GM18909 (cell line): ENCODE data around the gene NOL7.
A peak's percentile ranks its signal among the peaks of the same experiment; 100 is the strongest.

ENCODE experiments used
- ATAC-seq: cut with Tn5 transposase; IDR thresholded peaks from one replicate; pipeline ENCODE4 v1.9.1; 2021; ENCODE audit warnings: mild to moderate bottlenecking; ENCODE audit not compliant: unreplicated experiment, poor library complexity

NOL7 gene

DNA sequence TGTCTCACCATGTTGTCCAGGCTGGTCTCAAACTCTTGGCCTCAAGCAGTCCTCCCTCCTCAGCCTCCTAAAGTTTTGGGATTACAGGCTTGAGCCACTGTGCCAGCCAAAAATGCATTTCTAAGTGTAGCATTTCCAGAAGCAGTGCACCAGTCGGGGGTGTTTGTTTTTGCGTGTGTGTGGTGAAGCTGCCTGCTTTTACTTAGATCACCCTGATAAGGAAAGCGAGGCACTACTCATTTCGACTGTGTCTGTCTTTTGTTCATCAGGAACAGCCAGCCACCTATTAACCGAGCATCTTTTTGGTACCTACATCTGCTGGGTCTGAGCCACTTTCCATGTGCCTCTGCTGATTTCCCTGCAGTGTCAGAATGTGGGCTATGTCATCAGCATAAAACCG, 22.0 kb upstream of the NOL7 start:
- no peak for ATAC-seq

DNA sequence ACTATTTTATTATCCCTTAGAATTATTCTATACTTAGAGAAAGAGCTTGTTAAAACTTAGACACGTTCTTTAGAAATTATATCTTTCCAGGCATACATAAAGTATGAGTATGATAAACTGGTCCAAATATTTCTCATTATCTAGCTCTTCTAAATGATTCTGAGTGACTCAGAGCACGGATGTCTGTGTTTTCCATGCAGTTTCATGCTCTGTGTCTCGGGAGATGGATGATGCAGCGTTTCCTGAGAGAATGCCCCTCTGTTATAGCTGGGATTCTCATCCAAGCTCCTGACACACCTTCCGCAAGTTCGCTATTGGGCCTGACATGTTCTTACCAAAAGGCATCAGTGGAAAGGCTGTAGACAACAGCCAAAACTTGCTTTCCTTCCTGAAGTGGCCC, 21.4 kb upstream of the NOL7 start:
- no peak for ATAC-seq

DNA sequence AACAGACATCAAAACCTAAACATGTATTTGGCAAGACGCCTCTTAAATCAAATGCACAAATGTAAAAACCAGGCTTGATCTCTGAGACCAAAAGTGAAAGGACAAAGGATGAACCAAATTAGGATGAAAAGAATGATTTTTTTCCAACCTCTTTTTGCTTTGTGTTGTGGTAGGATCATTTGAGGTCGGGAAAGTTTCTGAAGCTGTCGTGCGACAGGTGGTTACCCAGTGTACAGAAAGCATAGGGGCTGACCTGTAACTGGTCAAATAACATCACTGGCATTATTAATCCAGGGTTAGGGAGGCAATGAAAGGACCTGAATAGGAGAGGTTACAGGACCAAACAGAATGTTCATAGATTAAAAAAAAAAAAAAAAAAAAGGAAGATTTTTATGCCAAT, 18.1 kb upstream of the NOL7 start:
- ATAC-seq, result no peak

DNA sequence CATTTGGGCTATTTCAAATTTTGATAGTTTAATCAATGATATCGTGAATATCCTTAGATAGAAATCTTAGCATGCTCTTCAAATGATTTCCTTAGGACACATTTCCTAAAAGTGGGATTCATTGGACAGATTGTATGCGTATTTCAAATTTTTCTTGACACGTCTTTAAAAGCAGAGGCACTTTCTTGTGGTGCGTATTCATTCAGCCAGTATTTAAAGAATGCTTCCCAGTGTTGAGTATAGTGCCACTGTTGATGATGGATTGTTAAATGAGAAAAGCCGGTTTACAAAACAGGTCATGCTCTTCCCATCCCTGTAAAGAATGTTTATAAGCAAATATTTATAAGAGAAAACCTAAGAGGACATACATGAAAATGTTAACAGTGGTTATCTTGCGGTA, 15.1 kb upstream of the NOL7 start:
- no peak for ATAC-seq

DNA sequence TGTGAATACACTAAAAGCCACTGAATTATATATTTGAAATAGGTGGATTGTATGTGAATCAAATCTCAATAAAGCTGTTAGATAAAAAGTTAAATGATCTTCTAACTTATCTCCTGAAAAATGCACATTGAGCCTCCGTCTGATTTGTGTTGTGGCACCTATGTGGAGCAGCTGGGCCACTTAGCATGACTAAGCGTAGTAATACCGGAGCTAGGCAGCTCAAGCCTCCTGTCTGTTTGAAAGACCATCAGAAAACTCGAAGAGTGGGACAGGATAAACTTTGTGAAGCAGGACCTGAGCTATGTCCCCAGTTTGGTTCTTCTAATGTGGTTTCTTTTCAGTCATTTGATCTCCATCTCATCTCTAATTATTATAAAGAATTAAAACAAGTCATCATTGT, 11.0 kb upstream of the NOL7 start:
- no peak for ATAC-seq

DNA sequence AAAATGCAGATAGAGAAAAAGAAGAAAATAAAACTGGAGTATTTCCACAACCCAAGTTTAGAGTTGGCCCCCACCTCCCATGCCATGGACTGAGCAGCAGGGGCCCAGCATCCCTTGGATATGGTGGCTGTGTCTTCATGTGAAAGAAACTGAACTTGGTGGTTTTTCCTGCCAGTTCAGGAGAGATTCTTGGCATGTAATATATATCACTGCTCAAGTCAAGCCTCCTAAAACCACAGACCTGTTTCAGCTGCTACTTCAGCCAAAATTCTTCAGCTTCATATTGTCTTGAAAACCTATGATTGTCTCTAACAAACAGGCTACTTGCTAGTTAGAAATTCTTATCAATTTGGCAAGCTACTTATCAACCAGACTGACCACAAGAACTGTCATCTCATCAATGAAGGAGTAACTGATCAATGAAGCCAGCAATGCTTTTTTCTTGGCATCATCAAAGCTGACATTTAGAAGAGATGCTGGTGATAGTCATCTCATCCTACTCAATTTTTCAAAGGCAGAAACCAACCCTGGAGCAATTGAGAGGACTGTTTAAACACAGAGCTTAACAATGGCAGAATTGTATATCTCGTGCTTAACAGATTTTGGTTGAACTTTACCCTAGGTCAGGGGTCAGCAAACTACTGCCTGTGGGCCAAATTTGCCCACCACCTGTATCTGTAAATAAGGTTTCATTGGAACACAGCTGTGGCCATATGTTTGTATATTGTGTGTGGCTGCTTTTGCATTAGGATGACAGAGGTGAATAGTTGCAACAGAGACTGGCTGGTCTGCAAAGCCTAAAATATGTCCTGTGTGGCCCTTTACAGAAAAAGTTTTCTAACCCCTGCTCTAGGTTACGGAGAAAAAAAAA, 10.4 kb upstream of the NOL7 start:
- no peak for ATAC-seq

DNA sequence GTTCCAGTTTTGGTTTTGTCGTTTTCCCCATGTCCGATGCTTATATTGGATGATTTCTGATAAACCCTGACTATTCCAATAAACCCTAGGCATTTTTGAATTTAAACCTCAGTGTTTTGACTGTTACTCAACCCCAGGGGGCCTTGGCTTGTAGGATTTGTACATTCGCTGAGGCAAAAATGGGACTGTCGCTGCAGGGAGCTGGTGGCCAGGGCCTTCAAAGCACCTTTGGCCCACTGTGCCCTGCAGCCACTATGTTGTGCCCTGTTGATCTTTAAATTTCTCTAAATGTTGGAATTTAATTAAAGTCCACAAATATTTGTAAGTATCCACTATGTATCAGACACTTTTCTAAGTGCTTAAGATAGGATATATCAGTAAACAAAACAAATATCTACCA, 9.5 kb upstream of the NOL7 start:
- ATAC-seq, result no peak

DNA sequence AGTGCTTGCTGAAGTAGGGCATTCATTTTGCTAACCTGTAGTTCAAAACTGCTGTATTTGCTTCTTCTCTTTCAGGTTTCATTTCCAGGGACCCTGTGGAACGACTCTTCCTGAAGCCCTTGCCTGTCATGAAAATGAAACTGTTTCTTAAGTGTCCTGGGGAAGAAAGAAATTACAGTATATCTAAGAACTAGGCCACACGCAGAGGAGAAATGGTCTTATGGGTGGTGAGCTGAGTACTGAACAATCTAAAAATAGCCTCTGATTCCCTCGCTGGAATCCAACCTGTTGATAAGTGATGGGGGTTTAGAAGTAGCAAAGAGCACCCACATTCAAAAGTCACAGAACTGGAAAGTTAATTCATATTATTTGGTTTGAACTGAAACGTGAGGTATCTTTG, 3.4 kb upstream of the NOL7 start:
- ATAC-seq, result no peak

DNA sequence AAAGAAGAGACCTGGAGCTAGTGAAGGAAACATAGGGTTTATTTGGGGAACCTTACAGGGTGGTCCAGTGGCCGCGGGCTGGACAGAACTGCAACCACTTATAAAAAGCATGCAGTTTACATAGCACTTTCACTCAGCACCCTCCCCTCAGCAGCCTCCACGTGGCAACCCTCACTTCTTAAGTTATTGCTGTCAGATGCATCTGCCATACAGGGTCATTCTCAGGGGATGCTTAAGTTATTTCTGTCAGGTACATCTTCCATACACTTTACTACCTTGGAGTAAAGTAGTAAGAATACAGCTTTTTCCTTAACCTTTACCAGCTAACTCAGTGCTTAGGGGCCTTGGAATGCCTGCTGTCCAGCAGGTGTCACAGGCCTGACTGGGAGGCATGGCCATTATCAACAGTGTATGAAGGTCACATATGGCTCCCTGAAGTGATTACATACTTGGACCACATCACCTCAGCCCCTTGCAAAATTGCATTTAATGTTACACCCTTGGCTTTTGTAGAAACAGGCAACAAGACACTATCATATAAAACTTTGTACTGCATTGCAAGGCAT, 2.0 kb upstream of the NOL7 start:
- no peak for ATAC-seq

DNA sequence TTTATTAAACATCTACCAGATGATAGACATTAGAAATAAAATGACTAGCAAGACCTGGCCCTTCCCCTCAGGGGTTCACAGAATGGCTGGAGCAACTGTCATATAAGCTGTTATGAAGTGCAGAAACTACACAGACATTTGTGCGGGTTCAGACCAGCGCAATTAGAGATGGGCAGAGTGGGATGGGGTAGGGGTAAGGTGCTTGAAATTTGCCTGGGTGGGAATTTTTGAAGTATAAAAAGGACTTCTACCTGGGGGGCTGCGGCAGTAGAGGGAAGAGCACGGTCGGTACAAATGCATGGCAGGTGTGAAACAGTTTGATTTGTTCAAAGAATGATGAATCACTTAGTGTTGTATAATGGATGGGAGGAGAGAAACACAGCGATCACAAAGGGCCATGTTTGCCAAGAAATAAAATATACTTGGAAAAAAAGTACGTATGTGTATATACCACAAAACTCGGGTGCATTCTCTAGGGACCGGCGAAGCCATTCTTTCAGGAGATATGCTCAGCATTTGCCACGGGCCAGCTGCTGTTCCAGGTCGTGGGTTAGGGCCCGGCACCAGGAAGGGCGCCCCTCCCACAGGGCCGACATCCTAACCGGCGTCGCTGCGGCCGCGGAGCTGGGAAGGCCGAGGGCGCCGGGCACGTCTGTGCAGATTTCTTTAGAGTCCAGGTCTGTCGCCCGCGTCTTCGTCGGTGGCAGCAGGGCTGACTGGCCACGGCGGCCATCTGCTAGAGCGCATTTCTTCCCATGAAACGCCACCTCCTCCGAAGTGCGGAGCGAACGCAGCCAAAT, 809 bp upstream of the NOL7 start:
- ATAC-seq, result peak; percentile 29

DNA sequence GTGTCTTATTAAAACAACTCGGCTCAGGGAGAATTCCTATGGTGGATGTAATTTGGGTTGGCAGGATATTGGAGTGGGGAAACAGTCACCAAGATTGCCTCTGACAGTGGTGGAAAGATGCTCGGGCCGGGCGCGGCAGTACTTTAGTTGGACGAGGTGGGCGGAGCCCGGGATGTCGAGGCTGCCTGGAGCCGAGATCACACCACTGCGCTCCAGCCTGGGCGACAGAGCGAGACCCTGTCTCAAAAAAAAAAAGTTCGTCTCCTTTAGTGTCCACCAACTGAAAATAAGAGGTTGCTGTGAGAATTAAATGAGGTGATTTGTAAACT, 621 bp downstream of the NOL7 start:
- ATAC-seq, result no peak

DNA sequence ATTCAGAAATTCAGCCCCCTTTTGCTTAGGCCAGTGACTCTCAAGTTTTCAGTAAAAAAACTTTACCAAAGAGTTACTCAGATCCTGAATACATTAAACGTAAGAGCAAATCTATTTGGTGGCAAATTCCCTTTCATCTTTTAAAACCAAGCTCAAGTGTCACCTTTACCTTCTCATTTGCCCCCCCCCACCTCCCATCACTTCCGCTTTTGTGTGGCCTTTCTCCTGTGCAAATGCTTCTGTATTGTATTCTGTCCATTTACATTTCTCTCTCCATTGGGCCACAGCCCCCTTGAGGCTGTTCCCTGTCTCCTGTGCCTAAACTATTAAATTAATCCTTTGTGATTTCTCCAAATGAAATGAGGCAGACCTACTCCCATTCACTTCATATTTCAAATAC, 1.9 kb downstream of the NOL7 start:
- ATAC-seq, result no peak

DNA sequence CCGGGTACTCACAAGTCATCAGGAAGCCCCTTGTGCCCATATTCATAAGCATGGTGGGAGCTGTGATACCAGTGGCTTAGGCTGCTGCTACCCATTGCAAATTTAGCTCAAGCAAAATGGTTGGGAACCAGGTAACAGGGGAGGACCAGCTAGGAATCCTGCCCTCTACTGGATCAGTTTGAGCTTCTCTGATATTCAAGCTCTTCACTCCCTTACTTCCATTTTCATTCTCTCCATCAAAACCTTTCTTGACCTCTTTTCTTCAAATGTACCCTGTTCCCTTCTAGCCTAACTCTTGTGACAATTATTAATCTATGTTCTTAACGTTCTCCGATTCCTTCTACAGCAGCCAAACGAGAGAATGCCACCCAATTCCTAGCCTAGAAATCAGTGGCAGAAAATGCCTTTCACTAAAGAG, 9.7 kb downstream of the NOL7 start:
- ATAC-seq, result peak; percentile 56

DNA sequence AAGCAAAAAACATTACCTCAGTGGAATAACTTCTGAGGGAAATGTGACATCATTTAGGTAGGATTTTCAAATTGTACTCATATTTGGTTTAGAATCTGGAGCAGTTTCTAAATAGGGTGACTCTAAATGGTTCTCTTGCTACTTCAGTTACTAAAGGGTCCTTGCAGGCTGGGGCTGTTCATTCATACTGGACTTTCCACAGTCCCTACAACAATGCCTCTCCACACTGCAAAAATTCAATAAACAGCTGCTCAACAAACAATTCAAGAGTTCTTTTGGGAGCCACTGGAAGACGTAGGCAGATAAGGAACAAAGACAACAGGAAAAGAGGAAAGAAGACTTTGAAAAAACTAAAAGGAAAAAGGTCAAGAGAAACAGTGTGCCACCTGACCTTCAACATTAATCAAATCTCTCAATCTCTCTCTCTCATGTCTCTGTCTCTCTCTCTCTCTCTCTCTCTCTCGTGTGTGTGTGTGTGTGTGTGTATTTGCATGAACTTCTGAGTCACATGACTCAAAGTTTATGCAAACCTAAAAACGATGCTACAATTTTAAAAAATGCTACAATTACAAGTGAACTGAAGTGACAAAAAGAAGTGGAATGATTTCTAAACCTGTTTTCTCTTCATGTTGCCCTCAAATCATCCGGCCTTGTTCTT, 14.5 kb downstream of the NOL7 start:
- no peak for ATAC-seq

DNA sequence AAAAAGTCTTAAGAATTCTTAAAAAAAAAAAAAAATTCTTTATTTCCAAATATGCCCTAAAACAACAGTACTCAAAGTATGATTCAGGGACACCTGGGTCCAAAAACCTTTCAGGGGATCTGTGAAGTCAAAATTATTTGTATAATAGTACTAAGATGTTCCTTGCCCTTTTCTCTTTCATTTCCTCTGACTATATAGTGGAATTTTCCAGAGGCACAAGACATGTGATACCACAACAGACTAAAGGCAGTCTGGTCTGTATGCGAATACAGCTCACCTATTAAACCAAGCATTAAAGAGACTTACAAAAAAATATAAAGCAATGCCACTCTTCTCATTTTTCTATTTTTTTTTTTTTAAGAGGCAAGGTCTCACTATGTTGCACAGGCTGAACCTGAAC, 15.4 kb downstream of the NOL7 start:
- ATAC-seq, result no peak

DNA sequence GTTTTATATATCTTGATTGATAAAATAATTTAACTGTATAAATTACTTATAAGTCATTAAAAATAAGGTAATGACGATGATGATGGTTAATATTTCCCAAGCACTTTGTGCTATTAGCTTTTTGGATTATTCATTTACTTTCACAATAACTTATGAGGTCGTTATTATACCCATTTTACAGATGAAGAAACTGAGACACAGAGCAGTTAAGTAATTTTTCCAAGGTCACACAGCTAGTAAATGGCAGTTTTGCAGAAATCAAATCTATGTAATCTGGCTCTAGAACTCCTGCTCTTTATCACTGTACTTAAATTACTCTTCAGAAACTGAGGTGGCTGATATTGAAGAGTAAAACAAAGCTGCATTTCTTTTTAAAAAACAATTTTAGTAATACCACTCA, 18.2 kb downstream of the NOL7 start:
- no peak for ATAC-seq

DNA sequence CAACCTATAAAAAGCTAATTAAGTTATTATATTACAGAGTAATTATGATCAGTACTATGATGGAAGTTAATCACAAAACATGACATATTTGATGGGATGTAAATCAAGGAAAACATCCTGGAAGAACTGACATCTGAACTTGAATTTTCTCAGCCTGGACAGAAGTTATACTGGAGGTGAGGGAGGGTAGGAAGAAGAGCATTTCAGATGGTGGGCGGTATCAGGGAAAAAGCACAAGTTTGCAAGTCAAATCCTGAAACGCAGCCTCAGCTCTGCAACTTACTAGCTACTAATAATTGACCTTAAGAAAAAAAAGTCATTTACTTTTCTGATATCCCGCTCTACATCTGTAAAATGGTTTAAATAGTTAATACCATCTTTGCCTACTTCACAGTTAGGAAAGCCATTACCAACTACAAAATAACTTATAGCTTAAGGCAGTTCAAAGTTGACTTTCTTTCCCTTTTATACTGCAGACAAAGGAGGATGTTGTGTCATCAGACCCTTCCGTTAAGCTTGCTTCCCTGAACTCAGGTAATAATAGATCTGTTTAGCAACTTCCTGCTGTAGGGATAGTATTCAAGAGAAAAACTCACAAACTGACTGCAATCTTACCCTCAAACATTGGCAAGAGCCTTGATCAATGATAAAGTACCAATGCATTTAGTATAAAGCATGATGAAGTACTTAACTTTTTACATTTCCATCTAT, 21.0 kb downstream of the NOL7 start:
- ATAC-seq, result no peak

DNA sequence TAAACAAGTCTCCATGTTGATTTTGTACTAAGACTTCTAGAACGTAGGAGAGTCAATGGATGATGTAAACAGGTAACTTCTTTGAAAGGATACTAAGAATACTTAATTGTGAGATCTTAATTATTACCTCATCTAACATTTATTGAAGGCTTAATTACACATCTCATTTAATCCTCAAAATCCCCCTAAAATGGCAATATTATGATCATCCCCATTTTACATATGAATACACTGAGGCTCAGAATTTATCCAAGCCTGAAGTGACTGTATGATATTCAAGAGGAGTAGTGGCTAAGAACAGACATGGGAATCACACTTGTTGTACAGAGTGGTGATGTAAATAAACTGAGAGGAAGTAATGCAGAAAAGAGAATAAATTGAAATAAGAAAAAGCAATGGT, 22.9 kb downstream of the NOL7 start:
- ATAC-seq, result no peak

DNA sequence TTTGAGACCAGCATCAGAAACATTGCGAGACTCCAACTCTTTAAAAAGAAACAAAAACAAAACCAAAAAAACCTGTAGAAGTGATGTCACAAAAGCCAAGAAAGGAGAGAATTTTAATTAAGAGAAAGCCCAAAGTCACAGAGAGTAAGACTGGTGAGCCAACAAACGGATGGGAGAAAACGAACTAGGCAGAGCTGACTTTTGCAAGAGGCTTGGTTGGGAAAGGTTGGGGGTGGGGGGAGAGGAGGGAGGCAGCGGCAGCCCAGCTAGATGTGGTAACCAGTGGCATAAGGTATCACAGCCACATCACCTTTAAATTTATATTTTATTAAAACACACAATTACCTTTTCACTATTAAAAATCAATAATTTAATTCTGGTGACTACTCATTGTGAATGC, 23.5 kb downstream of the NOL7 start:
- ATAC-seq, result no peak

DNA sequence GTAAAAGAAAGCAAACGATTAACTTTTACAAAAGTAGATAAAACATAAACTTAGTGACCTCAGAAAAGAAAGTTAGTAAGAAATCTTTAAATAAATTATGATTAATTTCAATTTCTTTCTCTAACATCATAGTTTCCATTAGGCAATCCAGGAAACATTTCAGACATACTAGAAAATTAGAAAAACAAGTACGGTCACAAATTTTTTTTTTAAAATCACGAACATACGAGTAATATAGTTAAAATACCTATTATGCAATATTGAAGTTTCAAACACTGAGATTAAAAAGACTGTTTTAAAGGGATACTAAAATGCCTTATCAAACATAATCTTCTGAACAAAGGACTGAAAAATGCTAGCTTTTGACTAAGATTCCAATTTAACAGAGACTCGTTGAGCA, 26.2 kb downstream of the NOL7 start:
- ATAC-seq, result no peak
